ENCODE data around the gene DHRSX. TPM values are rescaled to one million over a fixed set of nuclear protein-coding genes. Genes with fewer than 3 reads are reported as not detected.

Gene DHRSX
- total RNA-seq, 1 donor from 2014 or later: 37.1 TPM

- Mint-ChIP-seq H3K4me1 (ENCODE audit: low read depth, unreplicated experiment) (no peaks in the 10 kb centered on the region), H3K27ac (ENCODE audit: unreplicated experiment) (no peak overlapping the region), H3K4me3 (ENCODE audit: unreplicated experiment) (no peak overlapping the region), H3K27me3 (ENCODE audit: unreplicated experiment) (peaks cover 2% of the 10 kb centered on the region), H3K36me3 (ENCODE audit: unreplicated experiment) (peaks cover 5% of the 10 kb centered on the region), H3K9me3 (ENCODE audit: unreplicated experiment) (peaks cover 4% of the 10 kb centered on the region)
- no peak for DNase-seq
- TF ChIP-seq, protein P1, sequence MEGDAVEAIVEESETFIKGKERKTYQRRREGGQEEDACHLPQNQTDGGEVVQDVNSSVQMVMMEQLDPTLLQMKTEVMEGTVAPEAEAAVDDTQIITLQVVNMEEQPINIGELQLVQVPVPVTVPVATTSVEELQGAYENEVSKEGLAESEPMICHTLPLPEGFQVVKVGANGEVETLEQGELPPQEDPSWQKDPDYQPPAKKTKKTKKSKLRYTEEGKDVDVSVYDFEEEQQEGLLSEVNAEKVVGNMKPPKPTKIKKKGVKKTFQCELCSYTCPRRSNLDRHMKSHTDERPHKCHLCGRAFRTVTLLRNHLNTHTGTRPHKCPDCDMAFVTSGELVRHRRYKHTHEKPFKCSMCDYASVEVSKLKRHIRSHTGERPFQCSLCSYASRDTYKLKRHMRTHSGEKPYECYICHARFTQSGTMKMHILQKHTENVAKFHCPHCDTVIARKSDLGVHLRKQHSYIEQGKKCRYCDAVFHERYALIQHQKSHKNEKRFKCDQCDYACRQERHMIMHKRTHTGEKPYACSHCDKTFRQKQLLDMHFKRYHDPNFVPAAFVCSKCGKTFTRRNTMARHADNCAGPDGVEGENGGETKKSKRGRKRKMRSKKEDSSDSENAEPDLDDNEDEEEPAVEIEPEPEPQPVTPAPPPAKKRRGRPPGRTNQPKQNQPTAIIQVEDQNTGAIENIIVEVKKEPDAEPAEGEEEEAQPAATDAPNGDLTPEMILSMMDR (IDR thresholded peaks at IDR 0.05; ENCODE audit: partially characterized antibody, unreplicated experiment): no peak
These were observed 307.5 kb downstream of the DHRSX start for GRCh38 chrX:2193273-2193592.

DNA sequence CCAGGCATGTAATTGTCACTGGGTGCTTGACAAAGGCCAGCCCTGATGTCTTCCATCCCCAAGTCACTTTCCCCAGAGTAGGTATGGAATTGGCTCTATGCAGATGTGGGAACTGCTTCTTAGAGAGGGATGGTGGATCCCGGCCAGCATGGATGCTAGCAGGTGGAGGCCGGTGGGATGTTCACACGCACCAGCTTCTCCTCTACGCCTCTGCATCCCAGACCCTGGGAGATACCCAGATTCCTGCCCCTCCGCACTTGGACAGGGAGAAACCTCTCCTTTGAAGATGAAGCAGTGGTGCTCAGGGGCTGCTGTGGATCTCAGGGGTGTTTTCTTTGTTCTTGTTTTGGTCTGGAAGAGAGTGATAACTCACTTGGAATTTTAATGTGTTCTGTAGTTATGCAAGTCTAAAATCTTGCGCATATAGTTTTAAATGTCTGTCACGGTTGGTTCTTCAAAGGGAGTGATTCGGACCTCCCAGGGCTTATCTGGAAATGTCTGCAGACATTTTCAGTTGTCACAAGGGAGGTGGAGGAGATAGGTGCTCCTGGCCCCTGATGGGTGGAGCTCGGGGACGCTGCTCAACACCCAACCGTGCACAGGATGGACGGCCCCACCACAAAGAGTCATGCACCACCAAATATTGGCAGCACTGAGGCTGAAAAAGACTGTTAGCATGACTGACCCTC is 308.0 kb downstream of the DHRSX start:
- DNase-seq: no peak
- peaks cover 2% of the 10 kb centered on the region for H3K27me3 Mint-ChIP-seq (ENCODE audit: unreplicated experiment)
- no peak overlapping the region for H3K27ac Mint-ChIP-seq (ENCODE audit: unreplicated experiment)
- peaks cover 5% of the 10 kb centered on the region for H3K36me3 Mint-ChIP-seq (ENCODE audit: unreplicated experiment)
- H3K4me3 Mint-ChIP-seq (ENCODE audit: unreplicated experiment): no peak overlapping the region
- H3K9me3 Mint-ChIP-seq (ENCODE audit: unreplicated experiment): peaks cover 4% of the 10 kb centered on the region
- H3K4me1 Mint-ChIP-seq (ENCODE audit: low read depth, unreplicated experiment): no peaks in the 10 kb centered on the region
- TF ChIP-seq, protein P1 (IDR thresholded peaks at IDR 0.05; ENCODE audit: partially characterized antibody, unreplicated experiment): no peak

- TF ChIP-seq, protein P1 (IDR thresholded peaks at IDR 0.05; ENCODE audit: partially characterized antibody, unreplicated experiment): no peak
- H3K4me1 Mint-ChIP-seq (ENCODE audit: low read depth, unreplicated experiment): no peaks in the 10 kb centered on the region
- no peaks in the 10 kb centered on the region for H3K27me3 Mint-ChIP-seq (ENCODE audit: unreplicated experiment)
- no peak for DNase-seq
- H3K9me3 Mint-ChIP-seq (ENCODE audit: unreplicated experiment): peaks cover 4% of the 10 kb centered on the region
- H3K27ac Mint-ChIP-seq (ENCODE audit: unreplicated experiment): no peak overlapping the region
- no peak overlapping the region for H3K4me3 Mint-ChIP-seq (ENCODE audit: unreplicated experiment)
- peaks cover 2% of the 10 kb centered on the region for H3K36me3 Mint-ChIP-seq (ENCODE audit: unreplicated experiment)
These were observed 311.9 kb downstream of the DHRSX start for GRCh38 chrX:2188840-2189239.

DNA sequence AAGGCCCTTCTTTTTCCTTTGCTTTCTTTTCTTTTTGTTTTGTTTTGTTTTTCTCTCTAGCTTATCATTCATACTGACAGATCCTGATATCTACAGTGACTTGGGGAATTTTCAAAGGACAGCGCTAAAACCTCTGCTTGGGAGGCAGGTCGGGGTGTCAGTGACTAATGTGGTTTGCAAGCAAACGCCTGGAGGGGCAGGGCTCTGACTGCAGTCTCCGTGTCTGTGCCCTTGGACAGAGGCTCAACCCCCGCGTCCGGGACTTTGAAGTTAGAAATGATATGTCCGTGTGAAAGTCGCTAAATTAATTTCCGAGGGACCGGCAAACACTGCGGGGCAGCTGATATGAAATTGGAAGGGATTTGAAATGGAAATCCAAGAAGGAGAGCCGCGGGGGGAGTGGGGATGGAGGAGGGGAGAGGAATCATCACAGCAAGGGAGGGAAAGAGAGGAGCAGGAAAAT is 312.4 kb downstream of the DHRSX start:
- TF ChIP-seq, protein P1 (IDR thresholded peaks at IDR 0.05; ENCODE audit: partially characterized antibody, unreplicated experiment): no peak
- no peak for DNase-seq
- Mint-ChIP-seq H3K4me3 (ENCODE audit: unreplicated experiment) (no peak overlapping the region), H3K27ac (ENCODE audit: unreplicated experiment) (no peak overlapping the region), H3K36me3 (ENCODE audit: unreplicated experiment) (no peaks in the 10 kb centered on the region), H3K27me3 (ENCODE audit: unreplicated experiment) (no peaks in the 10 kb centered on the region), H3K9me3 (ENCODE audit: unreplicated experiment) (peaks cover 4% of the 10 kb centered on the region), H3K4me1 (ENCODE audit: low read depth, unreplicated experiment) (no peaks in the 10 kb centered on the region)

DNA sequence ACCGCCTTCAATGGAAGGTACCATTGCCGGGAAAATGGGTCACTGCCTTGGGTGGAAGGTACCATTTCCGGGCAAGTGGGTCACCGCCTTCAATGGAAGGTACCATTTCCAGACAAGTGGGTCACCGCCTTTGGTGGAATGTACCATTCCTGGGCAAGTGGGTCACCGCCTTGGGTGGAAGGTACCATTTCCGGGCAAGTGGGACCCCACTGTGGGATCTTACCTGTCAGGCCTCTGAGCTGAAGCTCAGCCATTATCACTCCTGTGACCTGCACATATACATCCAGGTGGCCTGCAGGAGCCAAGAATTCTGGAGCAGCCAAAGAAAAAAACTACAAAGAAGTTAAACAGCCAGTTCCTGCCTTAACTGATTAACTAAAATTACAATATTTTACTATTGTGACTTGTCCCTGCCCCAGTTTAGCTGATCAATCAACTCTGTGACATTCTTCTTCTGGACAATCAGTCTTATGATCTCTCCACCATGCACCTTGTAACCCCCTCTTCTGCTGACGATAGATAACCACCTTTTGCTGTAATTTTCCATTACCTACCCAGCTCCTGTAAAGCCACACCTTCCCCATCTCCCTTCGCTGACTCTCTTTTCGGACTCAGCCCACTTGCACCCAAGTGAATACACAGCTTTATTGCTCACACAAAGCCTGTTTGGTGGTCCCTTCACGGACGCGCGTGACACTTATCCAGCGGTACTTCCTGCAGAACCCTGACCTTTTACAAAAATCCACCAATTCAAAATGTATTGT is 313.2 kb downstream of the DHRSX start:
- DNase-seq: no peak
- H3K27me3 Mint-ChIP-seq (ENCODE audit: unreplicated experiment): no peaks in the 10 kb centered on the region
- peaks cover 4% of the 10 kb centered on the region for H3K9me3 Mint-ChIP-seq (ENCODE audit: unreplicated experiment)
- TF ChIP-seq, protein P1 (IDR thresholded peaks at IDR 0.05; ENCODE audit: partially characterized antibody, unreplicated experiment): no peak
- H3K36me3 Mint-ChIP-seq (ENCODE audit: unreplicated experiment): no peaks in the 10 kb centered on the region
- no peaks in the 10 kb centered on the region for H3K4me1 Mint-ChIP-seq (ENCODE audit: low read depth, unreplicated experiment)
- H3K27ac Mint-ChIP-seq (ENCODE audit: unreplicated experiment): no peak overlapping the region
- H3K4me3 Mint-ChIP-seq (ENCODE audit: unreplicated experiment): no peak overlapping the region
